Astrocyte of the cerebellum (primary cell): ENCODE results near the gene MED12L.
"Not testable (repeated sequence)": the region's sequence is repeated elsewhere in the genome, so short reads cannot be mapped to it uniquely, and the experiment has no call there.

ENCODE experiments used
- DNase-seq: peaks from one replicate; pipeline ENCODE4 v3.0.0-alpha.2; 2011; ENCODE audit warnings: low read depth
- H3K4me3 ChIP-seq: 2 replicates; pipeline ENCODE4 v1.5.1; 2011; ENCODE audit warnings: mild to moderate bottlenecking, low read depth, low read length, moderate library complexity
- CTCF ChIP-seq: IDR thresholded peaks from 2 replicates; pipeline ENCODE4 v1.5.1; 2012; ENCODE audit warnings: low read length, low read depth, moderate library complexity, mild to moderate bottlenecking; ENCODE audit errors: missing control alignments
- in situ Hi-C: cut with HindIII; loops from 2 replicates; pipeline ENCODE4 v1.10.0; 2017; ENCODE audit warnings: low sequenced_read_pairs

Gene MED12L

DNA sequence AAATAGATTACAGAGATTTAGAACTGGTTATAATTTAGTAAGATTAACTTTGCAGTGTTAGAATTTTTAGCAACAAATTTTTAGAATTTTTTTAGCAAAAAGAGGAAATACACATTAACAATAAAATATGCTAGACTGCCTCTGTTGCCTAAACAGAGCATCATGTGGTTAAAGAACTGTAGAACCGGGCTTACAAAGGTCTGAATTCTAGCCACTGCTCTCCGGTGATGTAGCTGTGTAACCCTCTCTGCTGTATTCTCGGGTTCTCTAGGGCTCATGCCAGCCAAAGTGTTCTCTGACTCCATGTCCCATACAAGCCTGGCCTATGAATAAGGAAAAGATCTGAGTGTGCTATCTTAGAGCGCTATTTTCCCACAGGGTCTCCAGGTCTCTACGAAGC lies 302.0 kb downstream of the MED12L start:
- TF ChIP-seq CTCF: no peak
- DNase-seq: no peak
- H3K4me3 ChIP-seq: no peak overlapping the region
- in situ Hi-C loops: no loop called here

GRCh38 chr3:151387842-151388241 lies 302.4 kb downstream of the MED12L start:
- H3K4me3 ChIP-seq: no peak overlapping the region
- TF ChIP-seq CTCF: no peak
- DNase-seq: no peak
- in situ Hi-C loops: no loop called here

DNA sequence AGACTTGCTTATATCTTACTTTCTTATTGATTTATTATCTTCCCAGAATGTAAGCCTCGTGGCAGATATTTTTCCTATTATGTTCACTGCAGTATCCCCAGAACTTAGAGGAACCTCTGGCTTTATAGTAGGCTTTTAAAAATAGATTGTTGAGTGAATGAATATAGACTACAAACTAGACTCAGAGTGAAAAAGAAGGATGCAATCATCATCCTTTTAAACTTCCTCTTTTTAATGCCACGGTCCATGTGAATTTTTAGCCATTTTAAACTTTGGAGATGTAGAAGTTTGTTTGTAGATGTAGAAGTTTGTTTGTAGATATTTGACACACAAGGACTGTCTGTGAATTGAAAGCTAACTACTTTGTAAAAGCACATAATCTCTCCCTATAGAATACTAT lies 306.3 kb downstream of the MED12L start:
- H3K4me3 ChIP-seq: no peak overlapping the region
- in situ Hi-C loops: no loop called here
- no peak for DNase-seq
- TF ChIP-seq CTCF: no peak

- DNase-seq, in situ Hi-C loops, H3K4me3 ChIP-seq: not testable (repeated sequence)
Measured at GRCh38 chr3:151392191-151392590, 306.7 kb downstream of the MED12L start.

DNA sequence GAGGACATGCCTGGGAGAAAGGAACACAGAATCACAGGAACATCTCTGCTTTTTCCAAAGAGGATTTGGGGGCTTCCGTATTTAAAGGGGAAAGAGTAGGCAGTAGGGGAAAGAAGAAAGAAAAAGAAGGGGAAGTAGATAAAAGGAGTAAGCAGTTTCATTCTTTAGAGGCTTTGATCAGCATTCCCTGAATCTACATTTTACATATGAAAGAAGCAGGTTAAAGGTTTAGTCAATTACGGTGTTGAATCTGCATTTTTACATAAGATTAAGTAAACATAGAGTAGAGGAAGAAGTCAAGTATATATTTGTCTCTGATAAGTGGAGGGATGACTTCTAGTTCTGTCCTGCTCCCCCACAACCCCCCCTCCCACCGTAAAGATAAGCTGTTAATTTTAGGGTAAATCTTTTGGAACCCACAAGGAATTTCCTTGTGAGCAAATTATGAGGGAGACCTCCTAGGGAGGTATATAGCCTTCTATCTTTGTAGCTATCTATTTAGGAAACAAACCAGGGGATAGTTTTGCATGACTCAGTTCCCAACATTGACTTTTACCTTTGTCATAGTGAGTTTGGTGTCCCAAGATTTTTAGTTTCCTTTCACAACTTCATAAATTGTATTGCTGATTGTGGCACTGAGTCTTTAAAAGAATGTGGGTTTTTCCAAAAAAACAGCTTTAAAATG lies 307.8 kb downstream of the MED12L start:
- no peak overlapping the region for H3K4me3 ChIP-seq
- in situ Hi-C loops: no loop called here
- no peak for DNase-seq
- TF ChIP-seq CTCF: no peak

GRCh38 chr3:151393941-151394340 lies 308.5 kb downstream of the MED12L start:
- H3K4me3 ChIP-seq: no peak overlapping the region
- no peak for TF ChIP-seq CTCF
- no peak for DNase-seq
- in situ Hi-C loops: no loop called here

GRCh38 chr3:151394611-151395010 lies 309.1 kb downstream of the MED12L start:
- in situ Hi-C loops: no loop called here
- no peak for TF ChIP-seq CTCF
- no peak overlapping the region for H3K4me3 ChIP-seq
- DNase-seq: no peak
